Neuronal stem cell (in vitro differentiated cells): ENCODE data around the gene H2AZ2.
A peak's percentile ranks its signal among the peaks of the same experiment; 100 is the strongest.
"Not testable (repeated sequence)": the region's sequence is repeated elsewhere in the genome, so short reads cannot be mapped to it uniquely, and the experiment has no call there.

ENCODE experiments used
- DNase-seq: peaks from one replicate; pipeline ENCODE4 v3.0.0-alpha.2; 2013; ENCODE audit warnings: low spot score
- H2AFZ ChIP-seq: one replicate; pipeline ENCODE4 v1.6.1; 2013; ENCODE audit warnings: mild to moderate bottlenecking, low read length, inconsistent platforms
- H2AK5ac ChIP-seq: 2 replicates; pipeline ENCODE4 v1.6.1; 2013; ENCODE audit warnings: low read depth, mild to moderate bottlenecking, inconsistent platforms, low read length, moderate library complexity, mixed read lengths
- H2BK120ac ChIP-seq: 2 replicates; pipeline ENCODE4 v1.6.1; 2013; ENCODE audit warnings: low read depth, mild to moderate bottlenecking, inconsistent platforms, low read length, moderate library complexity, mixed read lengths
- H2BK12ac ChIP-seq: one replicate; pipeline ENCODE4 v1.6.1; 2013; ENCODE audit warnings: low read length, inconsistent platforms
- H2BK15ac ChIP-seq: 2 replicates; pipeline ENCODE4 v1.6.1; 2013; ENCODE audit warnings: mild to moderate bottlenecking, low read length, inconsistent platforms, mixed read lengths
- H2BK5ac ChIP-seq: one replicate; pipeline ENCODE4 v1.6.1; 2013; ENCODE audit warnings: inconsistent platforms, mild to moderate bottlenecking, low read length, moderate library complexity
- H3K14ac ChIP-seq: one replicate; pipeline ENCODE4 v1.6.1; 2013; ENCODE audit warnings: low read length, inconsistent platforms
- H3K18ac ChIP-seq: 2 replicates; pipeline ENCODE4 v1.6.1; 2013; ENCODE audit warnings: low read length, inconsistent platforms
- H3K23ac ChIP-seq: 2 replicates; pipeline ENCODE4 v1.6.1; 2013; ENCODE audit warnings: low read depth, mild to moderate bottlenecking, mixed read lengths, low read length, inconsistent platforms; ENCODE audit not compliant: poor library complexity
- H3K27ac ChIP-seq: replicated peaks from 3 replicates; pipeline ENCODE4 v1.5.1; 2013; ENCODE audit warnings: low read length, inconsistent platforms
- H3K27me3 ChIP-seq, 3 experiments: 2 replicates each; pipeline ENCODE4 v1.6.1; 2013; ENCODE audit warnings: low read length in 3 of 3, mild to moderate bottlenecking in 2 of 3, inconsistent platforms in 1 of 3, low read depth in 1 of 3, mixed read lengths in 1 of 3, moderate library complexity in 1 of 3; ENCODE audit not compliant: control insufficient read depth in 3 of 3, insufficient read depth in 3 of 3
- H3K36me3 ChIP-seq, 2 donors: replicated peaks in 1 of 2; 2 replicates each; pipeline ENCODE4 v1.6.1; 2013; ENCODE audit warnings: low read length in 2 of 2; ENCODE audit not compliant: control insufficient read depth in 2 of 2, insufficient read depth in 2 of 2
- H3K4ac ChIP-seq: 2 replicates; pipeline ENCODE4 v1.6.1; 2013; ENCODE audit warnings: inconsistent platforms, mild to moderate bottlenecking, low read length, moderate library complexity
- H3K4me1 ChIP-seq, 2 donors: 1 replicate in 1 of 2; 2 replicates in 1 of 2; pipeline ENCODE4 v1.6.1; 2013; ENCODE audit warnings: low read length in 2 of 2, low read depth in 1 of 2; ENCODE audit not compliant: control insufficient read depth in 2 of 2, insufficient read depth in 1 of 2
- H3K4me2 ChIP-seq: one replicate; pipeline ENCODE4 v1.6.1; 2013; ENCODE audit warnings: mild to moderate bottlenecking, low read length, inconsistent platforms; ENCODE audit not compliant: insufficient read depth, poor library complexity, severe bottlenecking
- H3K4me3 ChIP-seq, 2 donors: 2 replicates each; pipeline ENCODE4 v1.5.1; 2013; ENCODE audit warnings: low read length in 2 of 2, mild to moderate bottlenecking in 2 of 2, inconsistent platforms in 1 of 2, moderate library complexity in 1 of 2
- H3K79me1 ChIP-seq: one replicate; pipeline ENCODE4 v1.6.1; 2013; ENCODE audit warnings: low read depth, mild to moderate bottlenecking, inconsistent platforms, low read length, moderate library complexity
- H3K9ac ChIP-seq: one replicate; pipeline ENCODE4 v1.6.1; 2013; ENCODE audit warnings: mild to moderate bottlenecking, low read depth, low read length, inconsistent platforms; ENCODE audit not compliant: poor library complexity
- H3K9me3 ChIP-seq, 2 donors: replicated peaks in 1 of 2; 2 replicates each; pipeline versions ENCODE3 to v1.6.1; 2013; ENCODE audit warnings: low read length in 2 of 2, mild to moderate bottlenecking in 2 of 2, inconsistent platforms in 1 of 2, low read depth in 1 of 2, mixed read lengths in 1 of 2, moderate library complexity in 1 of 2; ENCODE audit not compliant: control insufficient read depth in 2 of 2, insufficient read depth in 1 of 2
- H4K8ac ChIP-seq: one replicate; pipeline ENCODE4 v1.6.1; 2013; ENCODE audit warnings: low read depth, mild to moderate bottlenecking, inconsistent platforms, low read length, moderate library complexity
- H4K91ac ChIP-seq: one replicate; pipeline ENCODE4 v1.6.1; 2013; ENCODE audit warnings: low read length, low read depth, mild to moderate bottlenecking, inconsistent platforms; ENCODE audit not compliant: poor library complexity
- WGBS, 2 donors: extraction: QIAGEN DNeasy Blood & Tissue Kit; methylation state at CpG; one replicate each; pipeline ENCODE4 v1.1.7; 2013; ENCODE audit warnings: missing lambda C conversion rate in 2 of 2, mixed read lengths in 1 of 2; ENCODE audit not compliant: insufficient read length in 2 of 2, insufficient replicate concordance in 1 of 2; ENCODE audit errors: extremely low coverage in 2 of 2; 5-methylcytosine and 5-hydroxymethylcytosine counted together

Gene H2AZ2

DNA sequence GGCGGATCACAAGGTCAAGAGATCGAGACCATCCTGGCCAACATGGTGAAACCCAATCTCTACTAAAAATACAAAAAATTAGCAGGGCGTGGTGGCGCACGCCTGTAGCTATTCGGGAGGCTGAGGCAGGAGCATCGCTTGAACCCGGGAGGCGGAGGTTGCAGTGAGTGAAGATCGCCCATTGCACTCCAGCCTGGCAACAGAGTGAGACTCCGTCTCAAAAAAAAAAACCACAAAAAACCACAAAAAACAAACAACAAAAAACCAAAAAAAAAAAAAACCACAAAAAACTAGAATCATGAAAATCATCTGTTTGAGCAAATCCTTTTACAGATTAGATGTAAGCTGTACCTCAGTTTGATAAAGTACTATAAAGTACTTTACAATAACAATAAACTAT, 1.5 kb downstream of the H2AZ2 start:
- H4K8ac ChIP-seq, H2AFZ ChIP-seq, H3K4me1 ChIP-seq, H3K27ac ChIP-seq, H3K23ac ChIP-seq, H3K4me2 ChIP-seq, H4K91ac ChIP-seq, H3K14ac ChIP-seq, H2AK5ac ChIP-seq, H3K9me3 ChIP-seq, H2BK12ac ChIP-seq, DNase-seq, H3K4ac ChIP-seq, H3K9ac ChIP-seq, H2BK5ac ChIP-seq, H3K79me1 ChIP-seq, H3K27me3 ChIP-seq, H2BK120ac ChIP-seq, H2BK15ac ChIP-seq, H3K18ac ChIP-seq: not testable (repeated sequence)
- no CpG with 5 or more reads among the region's 11 CpGs for WGBS, 2 donors
- Histone ChIP-seq H3K4me3 (peak overlapping the region in 1 of 2 donors; percentile 89), H3K36me3 (peaks cover 3 to 32% of the 10 kb centered on the region in 2 donors)

- Histone ChIP-seq H3K4me1 (peaks cover 2 to 3% of the 10 kb centered on the region in 2 donors), H3K4me2 (no peak overlapping the region), H3K23ac (no peak overlapping the region), H3K79me1 (peaks cover 4% of the 10 kb centered on the region), H4K8ac (no peak overlapping the region), H2BK120ac (no peak overlapping the region), H4K91ac (no peak overlapping the region), H3K14ac (no peak overlapping the region), H3K9ac (no peak overlapping the region), H2BK12ac (no peak overlapping the region), H3K4me3 (peak overlapping the region in 1 of 2 donors; percentile 89), H3K18ac (no peak overlapping the region), H2BK15ac (no peak overlapping the region), H2AFZ (no peak overlapping the region), H3K9me3 (no peaks in the 10 kb centered on the region), H2BK5ac (no peak overlapping the region), H3K36me3 (peaks cover 8 to 41% of the 10 kb centered on the region in 2 donors), H3K27me3 (no peaks in the 10 kb centered on the region), H2AK5ac (no peak overlapping the region), H3K4ac (no peak overlapping the region), H3K27ac (no peak overlapping the region)
- no peak for DNase-seq
These were observed 2.4 kb downstream of the H2AZ2 start for GRCh38 chr7:44845451-44845850.

- H4K91ac ChIP-seq, H2BK12ac ChIP-seq, H2BK120ac ChIP-seq, H3K4me2 ChIP-seq, DNase-seq, H2AK5ac ChIP-seq, H2BK15ac ChIP-seq, H3K9me3 ChIP-seq, H3K14ac ChIP-seq, H3K27me3 ChIP-seq, H2BK5ac ChIP-seq, H3K23ac ChIP-seq, H3K79me1 ChIP-seq, H3K27ac ChIP-seq, H4K8ac ChIP-seq, H3K4me3 ChIP-seq, H3K4ac ChIP-seq, H2AFZ ChIP-seq, H3K9ac ChIP-seq, H3K18ac ChIP-seq, H3K4me1 ChIP-seq: not testable (repeated sequence)
- H3K36me3 ChIP-seq, result peaks cover 15 to 58% of the 10 kb centered on the region in 2 donors
- WGBS, 2 donors, result no CpG with 5 or more reads among the region's 5 CpGs
These were observed 4.4 kb downstream of the H2AZ2 start for GRCh38 chr7:44843440-44843839.

DNA sequence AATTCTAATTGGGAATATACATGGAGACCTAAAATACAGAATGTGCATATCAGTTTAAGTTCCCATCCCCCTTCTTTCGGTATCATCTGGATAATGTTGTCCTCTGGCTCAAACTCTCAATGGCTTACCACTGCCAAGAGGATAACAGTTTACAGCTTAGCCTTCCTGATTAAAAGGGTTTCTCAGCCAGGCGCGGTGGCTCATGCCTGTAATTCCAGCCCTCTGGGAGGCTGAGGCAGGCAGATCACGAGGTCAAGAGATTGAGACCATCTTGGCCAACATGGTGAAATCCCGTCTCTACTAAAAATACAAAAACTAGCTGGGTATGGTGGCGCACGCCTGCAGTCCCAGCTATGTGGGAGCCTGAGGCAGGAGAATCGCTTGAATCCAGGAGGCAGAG, 5.2 kb downstream of the H2AZ2 start:
- not testable (repeated sequence) for H3K14ac ChIP-seq, H3K18ac ChIP-seq, H4K8ac ChIP-seq, H4K91ac ChIP-seq, H3K79me1 ChIP-seq, H2BK120ac ChIP-seq, H3K4me3 ChIP-seq, H3K9me3 ChIP-seq, H2BK12ac ChIP-seq, H2AFZ ChIP-seq, H3K23ac ChIP-seq, H2BK5ac ChIP-seq, H3K4me2 ChIP-seq, H3K4ac ChIP-seq, DNase-seq, H3K4me1 ChIP-seq, H3K27ac ChIP-seq, H2AK5ac ChIP-seq, H2BK15ac ChIP-seq, H3K9ac ChIP-seq, H3K27me3 ChIP-seq
- peaks cover 17 to 66% of the 10 kb centered on the region in 2 donors for H3K36me3 ChIP-seq
- WGBS, 2 donors, result no CpG with 5 or more reads among the region's 8 CpGs
